BE2C (cell line): ENCODE data around the gene SEPTIN1.
"Not testable (repeated sequence)": the region's sequence is repeated elsewhere in the genome, so short reads cannot be mapped to it uniquely, and the experiment has no call there.

Experiments used
- DNase-seq: peaks from one replicate; pipeline ENCODE4 v3.0.0-alpha.2; 2020
- H3K27me3 ChIP-seq: fragments of 250-450 bp; sonication (Bioruptor Pico); 2 replicates; pipeline ENCODE4 v1.5.1; 2020; ENCODE audit warnings: mild to moderate bottlenecking
- H3K36me3 ChIP-seq: fragments of 250-450 bp; sonication (Bioruptor Pico); 2 replicates; pipeline ENCODE4 v1.5.1; 2020; ENCODE audit warnings: mild to moderate bottlenecking
- H3K4me1 ChIP-seq: fragments of 250-450 bp; sonication (Bioruptor Pico); 2 replicates; pipeline ENCODE4 v1.5.1; 2020
- H3K4me3 ChIP-seq: 2 replicates; pipeline ENCODE4 v1.5.1; 2011; ENCODE audit warnings: low read depth, low read length
- H3K9me3 ChIP-seq: fragments of 250-450 bp; sonication (Bioruptor Pico); 2 replicates; pipeline ENCODE4 v1.5.1; 2020
- TF ChIP-seq, protein P1 (sequence below): IDR thresholded peaks from 2 replicates; pipeline ENCODE4 v1.5.1; 2012; ENCODE audit warnings: mild to moderate bottlenecking, low read depth, low read length

The SEPTIN1 gene

DNA sequence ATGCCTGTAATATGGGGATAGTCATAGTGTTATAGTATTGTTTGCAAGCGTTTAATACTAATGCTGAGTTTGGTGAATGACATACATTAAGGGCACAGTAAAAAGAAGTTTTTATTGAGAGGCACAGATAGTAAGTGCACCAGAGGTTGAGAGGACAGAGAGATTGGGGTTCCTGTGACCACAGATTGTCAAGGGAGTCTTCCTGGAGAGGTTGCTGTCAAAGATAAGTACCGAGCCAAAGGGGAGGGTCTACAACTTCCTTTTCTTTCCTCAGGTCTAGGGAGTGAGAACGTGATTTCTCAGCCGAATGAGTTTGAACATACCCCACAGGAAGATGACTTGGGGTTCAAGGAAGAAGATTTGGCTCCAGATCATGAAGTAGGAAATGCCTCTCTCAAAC is 14.7 kb upstream of the SEPTIN1 start:
- DNase-seq = no peak
- Histone ChIP-seq H3K27me3 (no peaks in the 10 kb centered on the region), H3K9me3 (no peaks in the 10 kb centered on the region), H3K4me1 (peaks cover 12% of the 10 kb centered on the region), H3K4me3 (no peak overlapping the region), H3K36me3 (peaks cover 25% of the 10 kb centered on the region)
- TF ChIP-seq, protein P1, sequence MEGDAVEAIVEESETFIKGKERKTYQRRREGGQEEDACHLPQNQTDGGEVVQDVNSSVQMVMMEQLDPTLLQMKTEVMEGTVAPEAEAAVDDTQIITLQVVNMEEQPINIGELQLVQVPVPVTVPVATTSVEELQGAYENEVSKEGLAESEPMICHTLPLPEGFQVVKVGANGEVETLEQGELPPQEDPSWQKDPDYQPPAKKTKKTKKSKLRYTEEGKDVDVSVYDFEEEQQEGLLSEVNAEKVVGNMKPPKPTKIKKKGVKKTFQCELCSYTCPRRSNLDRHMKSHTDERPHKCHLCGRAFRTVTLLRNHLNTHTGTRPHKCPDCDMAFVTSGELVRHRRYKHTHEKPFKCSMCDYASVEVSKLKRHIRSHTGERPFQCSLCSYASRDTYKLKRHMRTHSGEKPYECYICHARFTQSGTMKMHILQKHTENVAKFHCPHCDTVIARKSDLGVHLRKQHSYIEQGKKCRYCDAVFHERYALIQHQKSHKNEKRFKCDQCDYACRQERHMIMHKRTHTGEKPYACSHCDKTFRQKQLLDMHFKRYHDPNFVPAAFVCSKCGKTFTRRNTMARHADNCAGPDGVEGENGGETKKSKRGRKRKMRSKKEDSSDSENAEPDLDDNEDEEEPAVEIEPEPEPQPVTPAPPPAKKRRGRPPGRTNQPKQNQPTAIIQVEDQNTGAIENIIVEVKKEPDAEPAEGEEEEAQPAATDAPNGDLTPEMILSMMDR = no peak

DNA sequence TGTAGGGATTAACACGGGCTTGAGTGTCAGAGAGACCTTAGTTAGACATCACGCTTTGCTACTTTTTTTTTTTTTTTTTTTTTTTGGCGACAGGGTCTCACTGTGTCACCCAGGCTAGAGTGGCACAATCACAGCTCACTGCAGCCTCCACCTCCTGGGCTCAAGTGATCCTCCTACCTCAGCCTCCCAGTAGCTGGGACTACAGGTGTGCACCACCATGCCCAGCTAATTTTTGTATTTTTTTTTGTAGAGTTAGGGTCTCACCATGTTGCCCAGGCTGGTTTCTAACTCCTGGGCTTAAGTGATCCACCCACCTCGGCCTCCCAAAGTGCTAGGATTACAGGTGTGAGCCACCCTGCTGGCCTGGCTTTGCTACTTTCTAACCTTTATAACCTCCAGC is 14.3 kb upstream of the SEPTIN1 start:
- DNase-seq, H3K27me3 ChIP-seq, H3K9me3 ChIP-seq: not testable (repeated sequence)
- Histone ChIP-seq H3K4me1 (peaks cover 12% of the 10 kb centered on the region), H3K36me3 (peaks cover 25% of the 10 kb centered on the region), H3K4me3 (peak overlapping the region; percentile 90)

DNA sequence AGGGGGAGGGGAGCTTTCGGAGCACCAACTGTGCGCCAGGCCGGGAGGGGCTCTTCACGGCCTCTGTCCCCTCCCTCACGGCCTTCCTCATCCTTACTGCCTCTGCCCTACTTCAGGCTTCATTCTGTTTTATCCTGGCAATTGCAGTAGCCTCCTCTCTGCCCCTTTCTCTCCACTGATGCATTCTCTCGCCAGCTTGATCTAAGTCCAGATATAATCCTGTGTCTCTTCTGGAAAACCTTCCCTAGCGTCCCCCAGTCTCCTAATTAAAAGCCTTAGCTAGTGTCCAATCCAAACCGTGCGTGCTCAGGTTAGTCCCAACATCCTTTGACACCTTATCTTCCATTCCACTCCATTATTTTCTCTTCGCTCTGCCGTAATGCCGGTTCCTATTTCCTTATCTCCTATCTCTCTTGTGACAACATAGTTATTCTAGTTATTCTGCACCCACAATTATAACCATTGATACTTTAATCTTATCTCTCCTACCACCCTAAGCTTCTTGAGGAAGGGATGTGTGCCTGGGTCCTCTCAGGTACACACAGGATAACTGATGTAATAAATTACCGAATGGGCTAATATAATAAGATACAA is 13.7 kb upstream of the SEPTIN1 start:
- peak overlapping the region; percentile 90 for H3K4me3 ChIP-seq
- TF ChIP-seq, protein P1 = no peak
- DNase-seq = no peak
- peaks cover 12% of the 10 kb centered on the region for H3K4me1 ChIP-seq
- no peaks in the 10 kb centered on the region for H3K9me3 ChIP-seq
- no peaks in the 10 kb centered on the region for H3K27me3 ChIP-seq
- peaks cover 25% of the 10 kb centered on the region for H3K36me3 ChIP-seq

DNA sequence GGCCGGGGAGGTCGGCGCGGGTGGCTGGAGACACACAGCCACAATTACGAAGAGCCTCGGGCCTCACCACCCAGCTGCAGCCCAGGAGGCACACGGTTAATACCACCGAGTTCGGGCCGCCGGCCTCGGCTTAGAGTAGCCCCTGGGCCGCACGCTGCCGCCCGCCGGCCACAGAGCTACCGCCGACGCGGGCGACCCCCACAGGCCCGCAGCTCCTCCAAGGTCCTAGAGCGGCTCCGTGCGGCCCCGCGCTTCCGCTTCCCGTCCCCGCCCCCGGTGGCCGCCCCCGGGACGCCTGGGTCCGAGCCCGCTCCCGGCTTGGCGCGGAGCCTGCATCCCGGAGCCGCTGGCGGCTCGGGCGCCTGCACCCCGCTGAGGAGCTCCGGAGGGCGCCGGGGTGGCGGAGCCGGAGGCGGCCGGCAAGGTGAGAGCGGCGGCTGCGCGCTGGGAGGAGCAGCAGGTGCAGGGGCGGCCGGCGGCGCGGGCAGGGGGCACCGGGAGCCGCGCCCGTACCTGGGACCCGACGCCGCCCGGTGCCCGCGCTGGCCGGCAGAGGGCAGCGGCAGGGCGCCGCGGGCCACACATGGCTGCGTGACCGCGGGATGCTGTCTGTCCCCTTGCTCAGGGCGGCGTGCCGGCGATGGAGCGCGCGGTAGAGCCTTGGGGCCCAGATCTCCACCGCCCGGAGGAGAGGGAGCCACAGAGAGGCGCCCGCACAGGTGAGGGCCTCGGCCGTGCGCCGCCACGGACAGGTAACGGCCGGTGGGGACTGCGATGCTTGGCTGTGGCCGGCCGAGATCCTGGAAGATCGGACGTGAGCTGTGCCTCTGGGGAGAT is 13.0 kb upstream of the SEPTIN1 start, which contains the start of gene ZNF48:
ZNF48 (plus strand) TSS at position 266 of the 837 bp plus-strand sequence; CDS start at position 641, 375 bp downstream.
- DNase-seq = peak; percentile 92
- H3K27me3 ChIP-seq = no peaks in the 10 kb centered on the region

DNA sequence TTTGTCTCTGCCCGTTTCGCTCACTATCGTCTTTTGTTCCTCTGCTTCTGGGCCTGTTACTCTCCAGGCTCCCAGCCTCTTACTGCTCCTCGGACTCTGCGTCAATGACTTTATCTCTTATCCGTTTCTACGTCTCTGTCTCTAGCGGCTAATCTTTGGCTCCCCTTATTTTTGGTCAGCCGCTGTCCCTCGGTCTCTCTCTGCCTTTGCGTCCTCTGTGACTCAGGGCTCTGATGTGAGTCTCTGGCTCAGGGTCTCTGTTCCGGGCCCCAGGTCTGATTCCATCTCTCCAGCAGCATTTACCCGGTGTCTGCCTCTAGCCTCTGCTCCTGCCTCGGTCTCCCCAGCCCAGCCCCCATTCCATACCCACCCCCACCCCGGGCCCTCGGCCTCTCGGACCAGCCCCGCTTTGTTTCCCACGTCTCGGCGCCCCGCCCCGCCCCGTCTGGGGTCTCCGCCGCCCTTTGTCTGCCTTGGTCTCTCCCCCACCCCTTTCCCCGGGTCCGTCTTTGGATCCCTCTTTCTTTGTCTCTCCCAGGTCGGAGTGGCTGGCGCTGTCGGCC is 12.3 kb upstream of the SEPTIN1 start:
- Histone ChIP-seq H3K27me3 (no peaks in the 10 kb centered on the region), H3K36me3 (peaks cover 25% of the 10 kb centered on the region), H3K9me3 (no peaks in the 10 kb centered on the region), H3K4me3 (peak overlapping the region; percentile 90), H3K4me1 (peaks cover 12% of the 10 kb centered on the region)
- TF ChIP-seq, protein P1 = no peak
- no peak for DNase-seq

More for the DNA sequence above, 13.0 kb upstream of the SEPTIN1 start, which contains the start of gene ZNF48:
- Histone ChIP-seq H3K36me3 (peaks cover 25% of the 10 kb centered on the region), H3K9me3 (no peaks in the 10 kb centered on the region), H3K4me3 (peak within 1 kb of the TSS; percentile 90), H3K4me1 (peaks cover 12% of the 10 kb centered on the region)
- TF ChIP-seq, protein P1 = peak; percentile 11; the same call in 1 of the 2 replicates

DNA sequence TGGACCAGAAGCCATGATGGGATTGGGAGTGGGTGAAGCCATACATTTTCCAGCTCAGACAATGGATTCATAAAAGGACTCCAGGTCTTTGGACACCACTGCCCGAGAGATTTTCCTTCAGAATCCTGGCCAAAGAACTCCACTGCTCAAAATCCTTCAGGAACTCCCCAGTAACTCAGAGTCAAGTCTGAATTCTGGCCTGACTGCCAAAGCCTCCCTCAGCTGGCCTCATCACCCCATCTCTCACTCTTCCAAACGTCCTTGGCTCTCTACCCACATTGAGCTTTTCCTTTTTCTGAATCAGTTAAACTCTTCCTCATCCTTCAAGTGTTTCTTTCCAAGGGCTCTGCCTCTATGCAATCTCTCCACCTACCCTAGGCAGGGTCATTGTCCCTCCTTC is 1.2 kb upstream of the SEPTIN1 start:
- no peaks in the 10 kb centered on the region for H3K9me3 ChIP-seq
- no peak for DNase-seq
- no peaks in the 10 kb centered on the region for H3K36me3 ChIP-seq
- TF ChIP-seq, protein P1 = no peak
- no peak overlapping the region for H3K4me3 ChIP-seq
- peaks cover 5% of the 10 kb centered on the region; the same call in 1 of the 2 replicates for H3K4me1 ChIP-seq
- no peaks in the 10 kb centered on the region for H3K27me3 ChIP-seq
